NCI-H524 (cell line): Measurements from ENCODE around the gene UBIAD1.

Source experiments
- DNase-seq, 2 experiments: peaks; one replicate each; lab custom pipeline; 2025; lab: John Stamatoyannopoulos, UW

The UBIAD1 gene

DNA sequence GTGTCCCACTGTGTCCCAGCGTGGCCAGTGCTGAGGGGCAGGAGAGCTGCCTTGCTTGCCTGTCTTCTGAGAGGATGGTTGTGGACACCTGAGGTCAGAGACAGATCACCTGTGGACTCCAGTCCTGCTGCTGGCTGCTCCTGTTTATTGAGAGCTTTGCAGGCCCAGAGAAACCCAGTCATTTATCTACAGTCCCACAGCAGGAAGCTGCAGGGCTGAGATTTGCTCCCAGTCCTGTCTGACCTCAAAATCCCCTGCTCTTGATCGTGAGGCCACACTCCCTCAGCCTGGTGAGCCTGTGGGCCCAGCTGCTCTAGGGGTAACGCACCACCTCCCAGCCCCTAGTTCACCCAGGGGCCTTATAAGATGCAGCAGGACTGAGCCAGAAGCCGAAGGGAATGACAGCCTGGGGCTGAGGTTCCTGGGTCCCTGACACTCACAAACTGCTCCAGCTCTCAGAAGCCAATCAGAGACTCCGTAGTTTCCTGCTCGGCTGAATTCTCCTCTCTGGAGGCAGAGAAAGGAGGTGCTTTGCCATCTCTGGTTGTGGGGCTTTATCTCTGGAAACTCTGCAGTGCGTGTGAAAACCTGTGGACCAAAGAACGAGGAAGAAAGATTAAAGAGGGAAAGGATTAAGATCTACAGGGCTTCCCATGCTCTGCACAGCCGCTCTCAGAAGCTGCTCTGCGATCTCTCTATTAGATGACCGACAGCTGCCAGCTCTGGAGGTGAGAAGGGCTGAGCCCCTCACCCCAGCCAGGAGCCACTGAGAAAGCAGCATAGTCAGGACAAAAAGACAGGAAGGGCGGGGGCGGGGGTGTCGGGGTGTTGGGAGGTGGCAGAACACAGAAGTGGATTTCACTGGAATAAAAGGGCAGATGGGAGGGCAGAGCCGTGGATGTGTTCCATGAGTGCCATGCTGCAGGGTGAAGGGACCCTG is 39.1 kb downstream of the UBIAD1 start:
- DNase-seq = peak; percentile 87 to 92

DNA sequence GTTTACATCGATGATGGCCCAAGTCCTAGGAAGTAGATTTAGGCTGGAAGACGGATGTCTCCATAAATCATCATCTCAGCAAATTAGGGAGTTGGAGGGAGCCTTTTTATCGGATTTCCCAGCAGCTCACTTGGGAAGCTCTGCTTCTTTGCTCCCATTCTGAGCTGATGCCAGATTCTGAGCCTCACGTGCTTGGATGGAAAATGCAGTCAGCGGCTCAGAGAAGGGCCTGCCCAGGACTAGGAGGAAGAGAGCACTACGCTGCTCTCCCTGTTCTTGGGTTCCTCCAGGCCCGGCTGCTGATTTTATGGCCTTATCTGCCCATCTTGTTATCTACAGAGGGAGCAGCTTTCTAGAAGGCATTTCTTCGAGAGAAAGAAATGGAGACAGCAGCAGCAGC is 42.0 kb downstream of the UBIAD1 start:
- DNase-seq = no peak

DNA sequence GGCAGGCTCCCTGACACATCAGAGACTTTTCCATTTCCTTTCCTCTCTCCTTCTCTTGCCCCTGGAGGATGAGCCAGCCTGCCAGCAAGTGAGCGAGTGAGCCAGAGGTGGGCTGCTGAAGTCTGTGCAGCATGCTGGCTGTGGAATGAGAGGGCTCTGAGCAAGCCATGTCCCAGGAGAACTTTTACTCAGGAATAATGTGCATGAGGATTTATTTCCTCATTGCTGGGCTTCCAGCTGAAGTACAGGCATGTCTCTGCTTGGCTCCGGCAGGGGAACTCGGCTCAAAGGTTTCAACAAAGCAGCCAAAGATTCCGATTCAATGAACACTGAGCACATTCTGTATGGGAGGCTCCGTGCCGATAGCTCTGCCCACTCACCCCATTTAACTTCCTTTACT is 43.7 kb downstream of the UBIAD1 start:
- DNase-seq = no peak

DNA sequence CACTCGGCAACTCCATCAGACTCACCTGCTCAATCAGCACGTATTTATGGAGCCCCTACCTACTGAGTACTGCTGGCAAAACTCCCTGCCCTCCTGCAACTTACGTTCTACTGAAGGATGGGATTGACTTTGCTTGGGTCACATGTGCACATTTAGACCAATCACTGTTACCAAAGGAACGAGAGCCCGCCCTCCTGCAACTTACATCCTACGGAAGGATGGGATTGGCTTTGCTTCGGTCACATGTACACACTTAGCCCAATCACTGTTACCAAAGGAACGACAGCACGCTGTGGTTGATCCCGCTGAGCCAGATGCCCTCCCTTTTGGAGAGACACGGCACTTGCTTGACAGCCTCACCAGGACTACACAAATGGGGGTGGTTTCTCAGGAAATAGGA is 46.0 kb downstream of the UBIAD1 start:
- no peak for DNase-seq

DNA sequence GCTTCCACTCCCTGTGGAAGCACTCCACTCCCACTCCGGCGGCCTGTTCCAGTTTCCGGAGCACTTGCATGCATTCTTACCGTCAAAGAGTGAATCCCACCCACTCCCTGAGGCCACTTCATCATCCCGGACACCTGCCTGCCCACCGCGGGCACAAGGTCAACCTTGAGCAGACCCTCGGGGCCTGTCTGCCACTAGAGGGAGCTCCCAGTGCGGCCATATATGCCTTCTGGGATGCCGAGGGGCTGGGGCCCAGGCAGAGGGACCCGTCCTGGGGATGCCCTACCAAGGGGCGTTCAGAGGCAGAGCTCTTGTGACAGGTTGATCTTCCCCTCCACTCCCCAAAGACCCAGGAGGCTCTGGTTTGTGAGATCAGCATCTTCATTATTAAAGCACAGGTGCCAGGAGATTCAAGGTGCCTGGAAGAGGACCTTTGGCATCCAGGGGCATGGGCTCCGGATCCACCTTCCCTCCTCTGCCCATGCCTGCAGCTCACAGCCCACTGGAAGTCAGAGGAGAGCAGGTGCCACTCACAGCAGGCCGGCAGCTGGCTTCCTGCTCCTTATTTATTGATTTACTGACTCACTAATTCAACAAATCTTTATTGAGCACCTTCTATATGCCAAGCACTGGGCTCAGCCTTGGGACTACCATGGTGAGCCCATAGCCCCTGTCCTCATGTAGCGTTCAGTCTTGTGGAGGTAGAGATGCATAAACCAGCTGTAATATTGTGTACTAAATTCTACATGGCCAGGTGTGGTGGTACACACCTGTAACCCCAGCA is 47.3 kb downstream of the UBIAD1 start:
- peak in 1 of 2 experiments; percentile 61 for DNase-seq

DNA sequence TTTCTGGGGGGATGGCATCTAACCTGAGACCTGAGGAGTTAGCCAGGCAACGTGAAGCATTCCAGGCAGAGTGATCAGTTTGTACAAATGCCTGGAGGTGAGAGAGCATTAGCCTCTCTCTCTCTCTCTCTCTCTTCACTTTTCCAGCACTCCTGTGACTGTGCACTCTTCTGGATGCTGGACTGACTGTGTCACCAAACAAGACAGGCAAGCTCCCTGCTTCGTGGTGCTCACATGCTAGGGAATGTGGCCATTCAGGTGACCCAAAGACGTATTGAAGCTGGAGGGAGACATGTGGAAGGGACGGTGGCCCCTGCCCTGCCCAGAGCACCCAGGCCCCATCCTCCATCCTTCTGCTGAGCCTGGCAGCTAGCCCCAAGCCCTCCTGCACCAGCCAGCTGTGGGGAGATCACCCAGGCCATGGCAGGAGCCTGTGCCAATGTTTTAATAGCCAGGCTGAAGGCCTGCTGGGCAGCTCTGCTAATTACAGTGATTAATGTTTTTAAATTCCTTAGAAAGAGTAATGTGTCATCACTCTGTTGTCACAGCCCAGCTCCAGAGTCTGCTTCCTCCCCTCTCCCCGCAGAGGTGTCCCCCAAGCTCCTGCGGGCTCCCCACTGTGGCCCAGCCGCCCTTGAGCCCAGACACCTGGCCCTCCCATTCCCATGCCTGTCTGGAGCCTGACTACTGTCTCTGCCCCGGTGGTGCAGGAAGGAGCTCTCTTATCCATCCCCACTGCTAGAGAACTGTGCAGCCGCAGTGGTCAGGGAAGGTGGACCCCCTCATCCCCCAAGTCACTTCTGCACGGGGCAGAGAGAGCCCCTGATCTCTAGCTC is 48.9 kb downstream of the UBIAD1 start:
- no peak for DNase-seq

DNA sequence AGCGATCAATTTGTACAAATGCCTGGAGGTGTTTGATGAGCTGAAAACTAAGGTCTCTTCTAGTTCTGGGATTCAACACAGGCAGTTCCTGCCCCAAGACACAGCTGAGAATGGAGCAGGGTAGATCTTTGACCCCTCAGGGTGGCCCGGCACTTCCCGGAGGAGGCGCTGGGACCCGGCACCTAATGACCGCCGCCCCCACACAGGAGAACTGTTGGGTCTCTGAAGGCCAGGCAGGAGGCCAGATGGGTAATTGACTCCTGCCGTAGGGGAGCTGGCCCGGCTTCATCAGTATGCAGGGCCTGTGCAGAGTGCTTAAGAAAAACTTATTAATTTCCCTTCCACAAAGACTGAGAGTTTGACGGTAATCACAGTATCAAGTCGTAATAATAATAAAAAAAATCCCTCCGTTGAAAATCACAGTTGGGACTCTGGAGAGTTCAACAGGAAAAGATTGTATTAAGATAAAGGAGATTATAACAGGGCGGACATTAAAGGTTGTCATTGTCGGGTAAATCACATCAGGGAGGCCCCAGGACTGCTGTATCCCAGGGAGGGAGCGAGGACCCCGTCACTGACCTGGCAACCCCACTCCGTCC is 51.7 kb downstream of the UBIAD1 start:
- peak in 1 of 2 experiments; percentile 40 for DNase-seq

DNA sequence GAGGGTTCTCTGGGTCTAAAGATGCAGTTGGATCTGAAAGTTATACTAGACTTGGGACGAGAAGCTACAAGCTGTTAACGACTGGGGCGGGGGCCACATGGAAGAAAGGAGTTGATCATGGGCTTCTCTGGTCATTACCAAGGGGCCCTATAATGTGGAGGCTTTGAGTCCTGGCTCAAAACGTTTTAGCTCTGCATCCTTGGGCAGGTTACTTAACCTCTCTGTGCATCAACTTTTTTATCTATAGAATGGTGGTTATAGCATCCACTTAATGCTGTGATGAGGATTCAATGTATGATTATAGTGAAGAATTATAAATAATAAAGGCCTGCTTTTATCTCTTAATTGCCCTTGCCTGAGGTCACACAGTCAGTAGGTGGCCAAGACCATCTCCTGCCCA is 53.1 kb downstream of the UBIAD1 start:
- DNase-seq = no peak

DNA sequence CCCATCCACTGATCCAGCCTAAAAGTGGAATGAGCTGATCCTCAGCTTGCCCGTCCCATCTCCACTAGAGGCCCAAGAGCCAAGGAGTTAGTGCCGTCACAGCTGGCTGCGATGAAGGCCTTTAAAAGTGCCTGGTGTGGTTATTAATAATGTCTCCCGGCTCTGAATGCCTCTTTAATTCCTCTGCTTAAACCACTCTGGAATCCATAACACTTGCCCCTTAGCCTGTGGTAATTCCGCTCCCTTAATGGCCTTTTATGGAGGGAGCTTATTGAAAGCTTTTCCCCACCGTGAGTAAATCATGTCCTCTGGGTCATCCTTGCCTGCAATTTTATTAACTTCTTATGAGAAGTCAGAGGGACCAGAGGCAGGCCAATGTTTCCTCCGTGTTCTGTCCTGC is 55.4 kb downstream of the UBIAD1 start:
- no peak for DNase-seq

DNA sequence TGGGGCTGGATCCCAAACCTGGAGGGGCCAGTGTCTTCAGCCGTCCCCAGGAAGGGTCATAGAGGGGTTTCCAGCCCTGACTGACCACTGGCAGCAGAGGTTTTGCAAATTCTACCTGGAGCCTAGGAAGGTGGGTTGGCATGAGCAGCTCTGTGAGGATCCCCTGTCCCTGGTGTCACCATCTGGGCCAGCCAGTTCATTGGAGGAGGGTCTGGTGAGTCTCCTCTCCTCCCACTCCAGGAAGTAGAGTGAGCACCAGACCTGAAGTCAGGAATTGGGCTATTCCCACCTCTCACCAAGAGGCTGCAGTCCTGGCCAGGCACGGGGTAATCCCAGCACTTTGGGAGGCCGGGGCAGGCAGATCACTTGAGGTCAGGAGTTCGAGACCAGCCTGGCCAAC is 57.4 kb downstream of the UBIAD1 start:
- no peak for DNase-seq

DNA sequence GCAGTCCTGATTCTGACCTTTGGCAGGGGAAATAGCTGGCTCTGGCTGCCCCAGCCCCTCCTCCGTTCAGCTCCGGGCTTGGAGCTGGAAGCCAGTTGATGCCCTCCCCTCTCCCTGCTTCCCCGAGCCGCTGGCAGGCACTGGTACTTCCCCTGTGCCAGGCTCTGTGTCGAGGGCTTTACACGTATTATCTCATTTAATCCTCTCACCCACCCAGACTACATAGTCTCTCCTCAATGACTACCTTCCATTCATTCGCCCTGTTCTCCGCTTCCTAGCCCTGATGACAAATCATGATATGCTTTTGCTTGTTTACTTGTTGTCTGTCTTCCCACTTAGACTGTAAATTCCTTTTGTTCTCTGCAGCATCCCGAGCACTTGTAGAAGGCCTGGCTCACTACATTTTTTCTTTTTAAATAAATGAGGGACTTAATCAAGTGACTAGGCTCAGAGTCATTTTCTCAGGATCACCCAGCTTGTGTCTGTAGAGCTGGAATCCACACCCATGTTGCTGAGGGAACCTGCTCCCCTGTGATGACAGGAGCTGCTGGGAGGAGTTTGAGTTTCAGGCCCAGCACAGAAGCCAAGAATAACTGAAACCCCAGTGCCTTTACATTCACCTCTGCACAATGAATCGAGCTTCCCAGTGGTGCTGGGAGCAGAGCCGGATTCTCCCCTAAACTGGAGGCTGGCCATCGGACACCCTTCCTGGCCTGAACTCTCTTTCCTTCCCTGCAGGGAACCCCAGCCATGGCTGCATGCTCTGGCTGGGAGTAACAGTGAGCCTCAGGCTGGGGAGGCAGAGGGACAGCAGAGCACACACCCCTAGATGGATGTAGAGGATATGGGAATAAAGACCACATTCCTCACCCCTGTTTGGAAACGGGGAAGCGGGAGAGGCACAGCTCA is 58.3 kb downstream of the UBIAD1 start:
- DNase-seq = no peak

DNA sequence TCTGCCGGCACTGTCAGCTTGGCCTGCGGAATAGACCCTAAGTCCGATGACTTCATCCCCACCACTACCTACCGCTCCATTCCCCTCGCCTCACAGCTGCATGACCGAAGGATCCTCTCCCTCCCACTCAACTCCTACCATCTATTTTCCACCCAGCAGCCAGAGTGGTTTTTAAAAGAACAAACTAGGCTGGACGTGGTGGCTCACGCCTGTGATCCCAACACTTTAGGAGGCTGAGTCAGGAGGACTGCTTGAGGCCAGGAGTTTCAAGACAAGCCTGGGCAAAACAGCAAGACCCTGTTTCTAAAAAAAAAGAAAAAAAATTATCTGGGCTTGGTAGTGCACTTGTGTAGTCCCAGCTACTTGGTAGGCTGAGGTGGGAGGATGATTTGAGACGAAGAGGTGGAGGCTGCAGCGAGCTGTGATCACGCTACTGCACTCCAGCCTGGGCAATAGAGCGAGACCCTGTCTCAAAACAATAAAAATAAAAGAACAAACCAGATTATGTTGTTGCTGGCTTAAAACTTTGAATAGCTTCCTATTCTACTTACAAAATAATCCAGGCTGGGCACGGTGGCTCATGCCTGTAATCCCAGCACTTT is 59.0 kb downstream of the UBIAD1 start:
- no peak for DNase-seq

DNA sequence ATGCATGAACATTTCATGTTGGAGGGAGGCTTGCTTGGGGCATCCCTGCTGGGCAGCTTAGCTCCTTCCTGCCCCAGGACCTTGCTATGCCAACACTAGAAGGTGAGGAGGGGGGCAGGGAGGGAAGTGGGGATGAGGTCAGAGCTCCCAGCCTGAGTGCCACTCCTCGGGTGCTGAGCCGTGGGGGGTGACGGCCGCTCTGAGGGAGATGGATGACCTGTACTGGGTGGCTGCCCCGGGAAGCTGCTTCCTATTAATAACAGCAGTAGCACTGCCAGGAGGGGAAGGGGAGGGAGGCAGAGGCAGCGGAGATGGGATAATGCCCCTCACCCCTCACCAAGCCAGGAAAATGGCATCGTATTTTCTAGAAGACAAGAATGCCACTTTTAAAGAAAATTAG is 60.6 kb downstream of the UBIAD1 start:
- no peak for DNase-seq

DNA sequence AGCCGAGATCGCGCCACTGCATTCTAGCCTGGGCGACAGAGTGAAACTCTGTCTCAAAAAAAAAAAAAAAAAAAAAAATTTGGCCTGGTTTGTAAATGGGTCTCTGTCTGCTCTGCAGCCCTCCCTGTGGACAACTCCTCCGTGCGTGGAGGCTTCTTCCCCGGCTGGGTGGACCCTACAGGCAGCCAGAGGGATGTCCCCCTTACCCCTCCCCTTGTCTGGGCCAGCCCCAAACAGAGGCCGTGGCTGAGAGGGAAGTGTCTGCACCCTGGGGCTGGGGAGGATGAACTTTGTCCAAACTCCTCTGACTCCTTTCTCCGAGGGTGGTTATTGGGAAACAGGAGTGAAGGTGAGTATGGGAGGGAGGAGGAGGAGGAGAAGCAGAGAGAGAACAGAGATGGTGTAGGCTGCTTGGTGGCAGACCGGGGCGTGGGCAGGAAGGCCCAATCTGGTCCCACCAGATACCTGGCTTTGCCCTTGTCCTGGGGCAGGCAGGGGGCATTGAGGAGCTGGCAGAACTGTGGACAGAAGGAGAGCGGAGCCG is 61.3 kb downstream of the UBIAD1 start:
- DNase-seq = no peak

DNA sequence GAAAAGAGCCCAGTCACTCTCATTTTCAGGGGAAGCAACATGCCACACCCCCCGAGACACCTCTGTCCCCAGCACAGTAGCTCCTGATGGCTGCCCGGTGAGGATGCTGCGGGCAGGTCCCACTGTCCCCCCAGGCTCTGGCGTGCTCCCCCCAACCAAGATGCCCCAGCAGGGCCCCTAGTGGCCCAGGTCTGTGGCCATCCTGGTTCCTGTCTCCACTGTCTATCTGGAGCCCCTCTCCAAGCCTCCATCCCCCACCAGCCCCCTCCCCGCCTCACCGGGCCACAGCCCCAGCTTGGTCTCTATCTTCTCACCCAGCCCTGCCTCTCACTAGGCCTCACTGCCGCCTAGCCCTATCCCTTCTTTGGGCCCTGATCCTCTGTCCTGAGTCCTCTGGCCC is 61.8 kb downstream of the UBIAD1 start:
- DNase-seq = no peak

DNA sequence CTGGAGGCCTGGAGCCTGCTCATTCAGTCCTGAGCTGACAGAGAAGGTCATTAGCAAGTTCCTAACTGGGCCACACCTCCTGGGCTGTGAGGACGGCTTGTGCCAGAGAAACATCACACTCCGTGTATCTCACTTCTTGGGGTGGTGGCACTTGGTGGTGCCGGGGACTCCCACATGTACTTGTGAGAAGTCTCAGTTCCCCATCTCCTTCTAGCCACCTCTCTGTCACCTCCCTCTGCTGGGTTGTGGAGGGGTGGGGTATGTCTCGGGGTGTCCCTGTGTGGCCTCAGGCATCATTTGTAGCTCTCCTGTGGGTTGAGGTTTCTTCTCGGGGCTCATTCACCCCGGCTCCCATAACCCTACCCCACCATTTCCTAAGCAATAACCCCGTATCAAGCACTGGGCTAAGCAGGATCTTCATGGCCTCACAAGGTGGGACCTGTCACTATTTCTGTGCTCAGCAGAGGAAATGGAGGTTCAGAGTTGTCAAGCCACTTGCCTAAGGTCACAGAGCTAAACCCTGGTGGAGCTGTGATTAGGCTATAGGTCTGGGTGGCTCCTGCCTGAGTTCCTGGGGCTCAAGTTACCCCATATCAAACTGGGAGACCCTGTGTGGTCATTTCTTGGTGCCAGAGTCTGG is 62.5 kb downstream of the UBIAD1 start:
- no peak for DNase-seq

DNA sequence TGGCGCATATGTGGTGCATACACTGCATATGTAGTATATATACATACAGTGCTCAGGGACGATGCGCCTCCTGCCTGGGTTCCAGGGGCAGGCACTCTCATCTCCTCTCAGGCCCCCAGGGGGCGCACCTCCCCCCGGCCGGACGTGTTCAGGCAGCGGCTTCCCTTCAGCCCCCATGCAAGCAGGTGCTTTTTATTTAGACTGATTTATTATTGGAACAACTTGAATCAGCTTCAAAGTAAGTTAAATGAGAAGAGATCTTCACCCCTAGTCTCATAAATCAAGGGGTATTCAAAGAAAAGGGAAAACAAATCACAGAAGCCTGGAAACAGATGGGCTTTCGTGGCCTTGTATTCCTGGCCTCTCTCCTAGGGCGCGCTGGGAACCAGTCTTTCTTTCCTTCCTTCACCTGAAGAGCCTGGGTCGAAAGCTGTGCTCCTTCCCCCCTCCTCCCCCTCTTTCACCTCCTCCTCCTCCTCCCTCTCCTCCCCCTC is 64.6 kb downstream of the UBIAD1 start:
- peak; percentile 69 to 72 for DNase-seq
